NCI-H2227 (cell line): ENCODE measurements around the gene FHIP1A.

Experiments used
- DNase-seq: peaks from one replicate; lab custom pipeline; 2025; ENCODE audit not compliant: unreplicated experiment; lab: John Stamatoyannopoulos, UW

FHIP1A gene

GRCh38 chr4:151417766-151418376 is 8.9 kb downstream of the FHIP1A start:
- DNase-seq, result no peak

- DNase-seq, result no peak
These were observed 9.4 kb downstream of the FHIP1A start for GRCh38 chr4:151418385-151418784.

GRCh38 chr4:151418856-151419255 is 9.9 kb downstream of the FHIP1A start:
- no peak for DNase-seq

- DNase-seq, result no peak
These were observed 11.4 kb downstream of the FHIP1A start for GRCh38 chr4:151420250-151420807.

- DNase-seq, result no peak
These were observed 13.9 kb downstream of the FHIP1A start for GRCh38 chr4:151422854-151423253.

GRCh38 chr4:151426513-151426912 is 17.5 kb downstream of the FHIP1A start:
- DNase-seq, result no peak

GRCh38 chr4:151427266-151427665 is 18.3 kb downstream of the FHIP1A start:
- DNase-seq, result no peak

GRCh38 chr4:151428346-151428745 is 19.4 kb downstream of the FHIP1A start:
- DNase-seq, result no peak

- no peak for DNase-seq
These were observed 21.1 kb downstream of the FHIP1A start for GRCh38 chr4:151429957-151430570.

GRCh38 chr4:151430740-151431457 is 21.9 kb downstream of the FHIP1A start:
- DNase-seq, result no peak

- no peak for DNase-seq
These were observed 22.8 kb downstream of the FHIP1A start for GRCh38 chr4:151431728-151432127.

- DNase-seq, result no peak
These were observed 23.7 kb downstream of the FHIP1A start for GRCh38 chr4:151432654-151433053.

- no peak for DNase-seq
These were observed 25.3 kb downstream of the FHIP1A start for GRCh38 chr4:151434183-151434860.

GRCh38 chr4:151436093-151436518 is 27.1 kb downstream of the FHIP1A start:
- no peak for DNase-seq

GRCh38 chr4:151437505-151437904 is 28.5 kb downstream of the FHIP1A start:
- DNase-seq, result no peak

- DNase-seq, result no peak
These were observed 29.2 kb downstream of the FHIP1A start for GRCh38 chr4:151438154-151438553.

GRCh38 chr4:151439320-151439719 is 30.3 kb downstream of the FHIP1A start:
- no peak for DNase-seq

- no peak for DNase-seq
These were observed 33.0 kb downstream of the FHIP1A start for GRCh38 chr4:151442002-151442401.

GRCh38 chr4:151443247-151443646 is 34.3 kb downstream of the FHIP1A start:
- DNase-seq, result no peak

GRCh38 chr4:151443752-151444151 is 34.8 kb downstream of the FHIP1A start:
- no peak for DNase-seq

- no peak for DNase-seq
These were observed 37.2 kb downstream of the FHIP1A start for GRCh38 chr4:151446208-151446607.
